GM12878 (cell line): ENCODE data around the gene TMEM35A. TPM values are rescaled to one million over a fixed set of nuclear protein-coding genes. Genes with fewer than 3 reads are reported as not detected.

Experiments
- ATAC-seq: fragments of 200-7000 bp; cut with Tn5 transposase; 3 replicates; pipeline ENCODE4 v1.9.1; 2020; ENCODE audit warnings: mild to moderate bottlenecking, moderate library complexity
- BruUV-seq: library from RNA; stranded (reverse); fragments of 400-500 nt; replicated peaks from 2 replicates; lab custom pipeline; 2021; lab: Mats Ljungman, UMichigan
- CTCF ChIA-PET: fragments of 300-600 bp; sonication (Branson Sonifier 250); formaldehyde crosslinking; extraction: SDS; loops from one replicate; lab custom pipeline; 2021; ENCODE audit warnings: inconsistent platforms; lab: Yijun Ruan, JAX
- POLR2A ChIA-PET: fragments of 350-600 bp; formaldehyde crosslinking; extraction: SDS; loops from one replicate; lab custom pipeline; 2021; ENCODE audit warnings: inconsistent platforms; lab: Charles Lee
- RAD21 ChIA-PET: fragments of 300-600 bp; sonication (Branson Sonifier 250); formaldehyde crosslinking; loops from one replicate; lab custom pipeline; 2023; ENCODE audit warnings: antibody characterized with exemption; ENCODE audit not compliant: unreplicated experiment; lab: Charles Lee
- SMC1A ChIA-PET: fragments of 300-600 bp; sonication (Branson Sonifier 250); formaldehyde crosslinking; loops from one replicate; lab custom pipeline; 2023; ENCODE audit not compliant: unreplicated experiment, uncharacterized antibody; lab: Charles Lee
- DNase-seq: peaks from one replicate; pipeline ENCODE4 v3.0.0-alpha.2; 2011; ENCODE audit warnings: low read depth, low spot score
- FAIRE-seq: peaks from 3 replicates; lab custom pipeline; 2011; peaks lifted over from hg19 to GRCh38; lab: Jason Lieb, UNC
- H2AFZ ChIP-seq: 2 replicates; pipeline ENCODE4 v1.6.0; 2011; ENCODE audit warnings: low read depth, low read length, control low read depth; ENCODE audit not compliant: control insufficient read depth
- H3K27ac ChIP-seq: 2 replicates; pipeline ENCODE4 v1.5.1; 2011; ENCODE audit warnings: control low read depth; ENCODE audit not compliant: control insufficient read depth, insufficient read depth
- H3K27me3 ChIP-seq, 2 experiments: replicated peaks in 1 of 2; 2 replicates each; pipeline versions ENCODE4 v1.6.0 to v1.6.1; 2011; ENCODE audit warnings: low read length in 1 of 2; ENCODE audit not compliant: control insufficient read depth in 2 of 2, insufficient read depth in 2 of 2
- H3K36me3 ChIP-seq, 2 experiments: 2 replicates each; pipeline ENCODE4 v1.5.1; 2011; ENCODE audit warnings: low read length in 1 of 2; ENCODE audit not compliant: control insufficient read depth in 2 of 2, insufficient read depth in 2 of 2
- H3K4me1 ChIP-seq: 2 replicates; pipeline ENCODE4 v1.6.1; 2011; ENCODE audit warnings: mild to moderate bottlenecking, low read length, moderate library complexity, mixed read lengths; ENCODE audit not compliant: control insufficient read depth, insufficient read depth
- H3K4me2 ChIP-seq: 2 replicates; pipeline ENCODE4 v1.6.0; 2011; ENCODE audit warnings: control low read depth; ENCODE audit not compliant: control insufficient read depth, insufficient read depth
- H3K4me3 ChIP-seq: fragments of 200-600 bp; sonication (generic); 2 replicates; pipeline ENCODE4 v1.5.1; 2016
- H3K79me2 ChIP-seq: 2 replicates; pipeline ENCODE4 v1.6.0; 2011; ENCODE audit warnings: low read length; ENCODE audit not compliant: control insufficient read depth, insufficient read depth
- H3K9ac ChIP-seq: 2 replicates; pipeline ENCODE4 v1.8.0; 2011; ENCODE audit warnings: low read length, control low read depth, mixed read lengths; ENCODE audit not compliant: control insufficient read depth, insufficient read depth
- H3K9me3 ChIP-seq: replicated peaks from 3 replicates; pipeline ENCODE4 v1.5.1; 2011; ENCODE audit warnings: mild to moderate bottlenecking, low read length; ENCODE audit not compliant: control insufficient read depth, insufficient read depth
- H4K20me1 ChIP-seq: 2 replicates; pipeline ENCODE4 v1.6.0; 2011; ENCODE audit not compliant: control insufficient read depth, insufficient read depth
- BHLHE40 ChIP-seq, 2 experiments: fragments of 450-650 bp in 1 of 2; IDR thresholded peaks; 2 replicates each; pipeline ENCODE4 v1.6.1; 2011 to 2017; ENCODE audit warnings: low read depth in 2 of 2, borderline replicate concordance in 1 of 2, improper control_type of control experiment in 1 of 2, low read length in 1 of 2, mild to moderate bottlenecking in 1 of 2
- CREB1 ChIP-seq: IDR thresholded peaks from 2 replicates; pipeline ENCODE4 v1.6.1; 2012; ENCODE audit warnings: low read depth, mild to moderate bottlenecking, inconsistent platforms
- JUNB ChIP-seq: IDR thresholded peaks from 2 replicates; pipeline ENCODE4 v1.6.1; 2016; ENCODE audit warnings: antibody characterized with exemption, mild to moderate bottlenecking
- NBN ChIP-seq: fragments of 450-650 bp; IDR thresholded peaks from 2 replicates; pipeline ENCODE4 v1.6.1; 2016
- NFXL1 ChIP-seq: fragments of 450-650 bp; IDR thresholded peaks from 2 replicates; pipeline ENCODE4 v1.6.1; 2017; ENCODE audit warnings: antibody characterized with exemption, mild to moderate bottlenecking, borderline replicate concordance
- NFYA ChIP-seq: IDR thresholded peaks from 2 replicates; pipeline ENCODE4 v1.6.1; 2011; ENCODE audit warnings: low read depth, mild to moderate bottlenecking, low read length, improper control_type of control experiment, borderline replicate concordance
- RAD51 ChIP-seq: fragments of 450-650 bp; IDR thresholded peaks from 2 replicates; pipeline ENCODE4 v1.6.1; 2016; ENCODE audit warnings: moderate library complexity, mild to moderate bottlenecking, inconsistent platforms
- RCOR1 ChIP-seq: conservative IDR thresholded peaks from 2 replicates; pipeline ENCODE4 v1.6.1; 2012; ENCODE audit warnings: low read depth, low read length, improper control_type of control experiment
- TBL1XR1 ChIP-seq: IDR thresholded peaks from 2 replicates; pipeline ENCODE4 v1.6.1; 2012; ENCODE audit warnings: low read depth, low read length, improper control_type of control experiment
- TCF3 ChIP-seq: IDR thresholded peaks from 2 replicates; pipeline ENCODE4 v1.6.1; 2012; ENCODE audit warnings: low read depth, mild to moderate bottlenecking, low read length, borderline replicate concordance; ENCODE audit not compliant: insufficient read depth
- ZBTB11 ChIP-seq: fragments of 450-650 bp; formaldehyde crosslinking; IDR thresholded peaks from 2 replicates; pipeline ENCODE4 v1.5.0; 2022; ENCODE audit warnings: mild to moderate bottlenecking, missing genetic modification characterization
- in situ Hi-C: fragments of 300-500 bp; cut with MboI; formaldehyde crosslinking; loops from 9 replicates; pipeline ENCODE4 v1.14.3; 2018; ENCODE audit warnings: mixed read lengths
- intact Hi-C: fragments of 100-400 bp; cut with micrococcal nuclease; formaldehyde crosslinking; loops from one replicate; pipeline ENCODE4 v1.14.2; 2022; ENCODE audit not compliant: unreplicated experiment
- polyA plus RNA-seq, 11 experiments: library from polyadenylated mRNA; depleted of rRNA in 4 of 11; unstranded in 6 of 11; stranded (reverse) in 5 of 11; fragments of >200 nt; fragmentation: Nextera tagmentation in 4 of 11; fragmentation: Illumina TruSeq in 1 of 11; extraction: Ambion mirVana in 4 of 11; extraction: Trizol in 1 of 11; gene quantifications; 1 replicate in 1 of 11; 2 replicates in 10 of 11; pipeline versions ENCODE4 v1.2.1 to v1.2.3, GENCODE V29; 2011 to 2016; ENCODE audit warnings: inconsistent platforms in 2 of 11, missing spikeins in 2 of 11, low read depth in 1 of 11
- total RNA-seq, 4 experiments: library from RNA; depleted of rRNA in 3 of 4; stranded (reverse); fragments of >200 nt in 3 of 4; fragmentation: Illumina TruSeq in 1 of 4; extraction: Trizol in 1 of 4; gene quantifications; 2 replicates each; pipeline versions ENCODE4 v1.2.1 to v1.2.3, GENCODE V29; 2013 to 2021
- TF ChIP-seq, protein P1 (sequence below): fragments of 450-650 bp; IDR thresholded peaks from 2 replicates; pipeline ENCODE4 v1.6.1; 2014; ENCODE audit warnings: mild to moderate bottlenecking

Gene TMEM35A
- total and polyA plus RNA-seq, 10 of the 15 experiments (the other 5 are each of a cell fraction or from before 2014, with no cell fraction given): not detected

- H3K4me2 ChIP-seq: no peak overlapping the region
- ChIA-PET POLR2A (no interaction called here), CTCF (no interaction called here), RAD21 (no interaction called here), SMC1A (interaction anchor here (0.6 kb wide), 1 partner anchor 155 kb away, joined by 3 read pairs; no protein-coding TSS in a partner anchor)
- intact Hi-C loops (no loop called here), in situ Hi-C loops (no loop called here)
- no peak overlapping the region for H3K27ac ChIP-seq
- BruUV-seq: no TSS peak
- no peak overlapping the region for H3K9ac ChIP-seq
- H3K4me3 ChIP-seq: no peak overlapping the region
- TF ChIP-seq ZBTB11 (CRISPR knock-in tag) (no peak), RCOR1 (no peak), TCF3 (no peak), NFYA (no peak), CREB1 (no peak), TBL1XR1 (no peak), JUNB (no peak), NFXL1 (no peak), BHLHE40 (IDR thresholded peaks at IDR 0.05; ENCODE audit: borderline replicate concordance in 1 of 2, low read depth in 2 of 2, low read length in 1 of 2) (no peak), RAD51 (no peak), NBN (no peak)
- TF ChIP-seq, protein P1, sequence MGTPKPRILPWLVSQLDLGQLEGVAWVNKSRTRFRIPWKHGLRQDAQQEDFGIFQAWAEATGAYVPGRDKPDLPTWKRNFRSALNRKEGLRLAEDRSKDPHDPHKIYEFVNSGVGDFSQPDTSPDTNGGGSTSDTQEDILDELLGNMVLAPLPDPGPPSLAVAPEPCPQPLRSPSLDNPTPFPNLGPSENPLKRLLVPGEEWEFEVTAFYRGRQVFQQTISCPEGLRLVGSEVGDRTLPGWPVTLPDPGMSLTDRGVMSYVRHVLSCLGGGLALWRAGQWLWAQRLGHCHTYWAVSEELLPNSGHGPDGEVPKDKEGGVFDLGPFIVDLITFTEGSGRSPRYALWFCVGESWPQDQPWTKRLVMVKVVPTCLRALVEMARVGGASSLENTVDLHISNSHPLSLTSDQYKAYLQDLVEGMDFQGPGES: no peak
- no peaks in the 10 kb centered on the region for H3K9me3 ChIP-seq
- no peak overlapping the region for H2AFZ ChIP-seq
- ATAC-seq: no peak
- no peaks in the 10 kb centered on the region for H3K36me3 ChIP-seq
- no peak for DNase-seq
- no peaks in the 10 kb centered on the region for H4K20me1 ChIP-seq
- no peak for FAIRE-seq
- H3K79me2 ChIP-seq: no peaks in the 10 kb centered on the region
- H3K27me3 ChIP-seq: no peaks in the 10 kb centered on the region
- no peaks in the 10 kb centered on the region for H3K4me1 ChIP-seq
These were observed 16.5 kb upstream of the TMEM35A start for GRCh38 chrX:101062176-101062575.
